ENCODE results near the gene ZNF491.
A peak's percentile ranks its signal among the peaks of the same experiment; 100 is the strongest.
"Not testable (repeated sequence)": the region's sequence is repeated elsewhere in the genome, so short reads cannot be mapped to it uniquely, and the experiment has no call there.

The ZNF491 gene

GRCh38 chr19:11807099-11807380, 8.7 kb downstream of the ZNF491 start:
- no peak for FAIRE-seq

- FAIRE-seq: no peak
Measured at GRCh38 chr19:11813703-11814028, 15.3 kb downstream of the ZNF491 start.

- FAIRE-seq: peak; percentile 68
Measured at GRCh38 chr19:11814029-11814699, 15.8 kb downstream of the ZNF491 start, which contains the start of gene ZNF440. Gene ZNF440 (plus strand): TSS chr19:11814273. CDS start chr19:11814448, 175 bp downstream.

- no peak for FAIRE-seq
Measured at GRCh38 chr19:11814700-11815035, 16.3 kb downstream of the ZNF491 start.

- FAIRE-seq: no peak
Measured at GRCh38 chr19:11821474-11822109, 23.3 kb downstream of the ZNF491 start.

GRCh38 chr19:11828957-11829876, 30.9 kb downstream of the ZNF491 start:
- not testable (repeated sequence) for FAIRE-seq

- FAIRE-seq: no peak
Measured at GRCh38 chr19:11832253-11832912, 34.1 kb downstream of the ZNF491 start.

- FAIRE-seq: no peak
Measured at GRCh38 chr19:11833541-11833940, 35.2 kb downstream of the ZNF491 start.

GRCh38 chr19:11835626-11836066, 37.3 kb downstream of the ZNF491 start:
- FAIRE-seq: not testable (repeated sequence)

- no peak for FAIRE-seq
Measured at GRCh38 chr19:11843722-11844121, 45.4 kb downstream of the ZNF491 start.

- not testable (repeated sequence) for FAIRE-seq
Measured at GRCh38 chr19:11847615-11848014, 49.3 kb downstream of the ZNF491 start.

- FAIRE-seq: no peak
Measured at GRCh38 chr19:11848200-11848593, 49.9 kb downstream of the ZNF491 start.

- FAIRE-seq: no peak
Measured at GRCh38 chr19:11848594-11849469, 50.5 kb downstream of the ZNF491 start, which contains the start of gene ZNF439. Gene ZNF439 (plus strand): TSS chr19:11848726. CDS start chr19:11848868, 142 bp downstream.

GRCh38 chr19:11850289-11850688, 52.0 kb downstream of the ZNF491 start:
- FAIRE-seq: not testable (repeated sequence)

- FAIRE-seq: no peak
Measured at GRCh38 chr19:11853358-11853757, 55.0 kb downstream of the ZNF491 start.

- no peak for FAIRE-seq
Measured at GRCh38 chr19:11856596-11857250, 58.4 kb downstream of the ZNF491 start.
